Neural cell (in vitro differentiated cells): ENCODE measurements around the gene PABPC1L2A.
"Not testable (repeated sequence)": the region's sequence is repeated elsewhere in the genome, so short reads cannot be mapped to it uniquely, and the experiment has no call there.

Experiments
- CTCF ChIP-seq: fragments of 450-650 bp; IDR thresholded peaks from 2 replicates; pipeline ENCODE4 v1.5.1; 2014; ENCODE audit warnings: antibody characterized with exemption, mild to moderate bottlenecking, moderate library complexity; ENCODE audit not compliant: poor library complexity, severe bottlenecking
- EZH2 ChIP-seq: fragments of 200-600, 300-800 bp; shearing (Covaris generic), sonication (generic); IDR thresholded peaks from 2 replicates; pipeline ENCODE4 v1.6.1; 2014; ENCODE audit warnings: antibody characterized with exemption, low read length, borderline replicate concordance, mild to moderate bottlenecking; ENCODE audit not compliant: insufficient read depth, poor library complexity, severe bottlenecking
- MXI1 ChIP-seq: fragments of 450-650 bp; conservative IDR thresholded peaks from 2 replicates; pipeline ENCODE4 v1.6.1; 2014; ENCODE audit warnings: antibody characterized with exemption, mild to moderate bottlenecking; ENCODE audit not compliant: poor library complexity, severe bottlenecking
- POLR2AphosphoS5 ChIP-seq: IDR thresholded peaks from 2 replicates; pipeline ENCODE4 v1.6.1; 2012

GRCh38 chrX:73099505-73099904 is 20.2 kb upstream of the PABPC1L2A start:
- not testable (repeated sequence) for TF ChIP-seq CTCF, EZH2, MXI1, POLR2AphosphoS5
